HEK293T (cell line): ENCODE measurements around the gene CLCF1.

ENCODE experiments used
- CTBP1 ChIP-seq: fragments of 450-650 bp; IDR thresholded peaks from 2 replicates; pipeline ENCODE4 v1.6.1; 2016; ENCODE audit warnings: borderline replicate concordance
- FOXA1 ChIP-seq: fragments of 450-650 bp; IDR thresholded peaks from 2 replicates; pipeline ENCODE4 v1.6.1; 2016; ENCODE audit warnings: mild to moderate bottlenecking
- LEF1 ChIP-seq: fragments of 450-650 bp; IDR thresholded peaks from 2 replicates; pipeline ENCODE4 v1.6.1; 2017; ENCODE audit warnings: mild to moderate bottlenecking, borderline replicate concordance
- NFRKB ChIP-seq: fragments of 450-650 bp; IDR thresholded peaks from 2 replicates; pipeline ENCODE4 v1.6.1; 2016; ENCODE audit warnings: mild to moderate bottlenecking, moderate library complexity
- SP1 ChIP-seq: fragments of 450-650 bp; IDR thresholded peaks from 2 replicates; pipeline ENCODE4 v1.6.1; 2017
- TF ChIP-seq, protein P1 (sequence below): fragments of 450-650 bp; IDR thresholded peaks from 2 replicates; pipeline ENCODE4 v1.6.1; 2016

DNA sequence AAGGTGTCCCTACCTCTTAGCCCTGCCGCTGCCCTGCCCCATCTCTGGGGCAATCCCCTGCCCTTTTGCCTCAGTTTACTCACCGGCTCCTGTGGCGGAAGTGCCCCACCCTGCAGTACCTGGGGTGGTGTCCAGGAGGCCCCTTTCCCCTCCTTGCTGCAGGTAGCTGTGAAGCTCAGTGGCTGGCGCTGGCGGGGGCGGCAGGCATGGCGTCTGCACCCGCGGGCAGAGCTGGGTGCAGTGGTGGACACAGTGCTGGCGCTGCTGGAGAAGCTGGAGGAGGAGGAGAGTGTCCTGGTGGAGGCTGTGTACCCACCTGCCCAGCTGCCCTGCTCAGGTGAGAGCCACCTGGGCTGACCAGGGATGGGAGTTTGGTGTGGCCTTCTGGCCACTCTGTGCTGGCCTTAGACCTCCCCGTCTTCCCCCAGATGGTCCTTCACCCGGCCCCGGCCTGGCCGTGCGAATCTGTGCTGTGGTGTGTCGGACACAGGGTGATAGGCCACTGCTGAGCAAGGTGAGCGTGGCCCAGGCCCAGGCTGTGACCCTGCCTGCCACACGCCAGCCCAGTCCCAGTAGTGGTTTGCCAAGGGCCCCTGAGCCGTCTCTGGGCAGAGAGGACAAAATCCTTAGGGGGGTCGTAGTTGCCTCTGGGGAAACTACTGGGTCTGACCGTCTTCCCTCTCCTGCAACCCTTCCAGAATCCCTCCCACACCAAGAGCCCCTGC lies 46.1 kb upstream of the CLCF1 start:
- no peak for TF ChIP-seq LEF1
- TF ChIP-seq FOXA1: no peak
- no peak for TF ChIP-seq CTBP1
- no peak for TF ChIP-seq NFRKB
- no peak for TF ChIP-seq SP1
- TF ChIP-seq, protein P1, sequence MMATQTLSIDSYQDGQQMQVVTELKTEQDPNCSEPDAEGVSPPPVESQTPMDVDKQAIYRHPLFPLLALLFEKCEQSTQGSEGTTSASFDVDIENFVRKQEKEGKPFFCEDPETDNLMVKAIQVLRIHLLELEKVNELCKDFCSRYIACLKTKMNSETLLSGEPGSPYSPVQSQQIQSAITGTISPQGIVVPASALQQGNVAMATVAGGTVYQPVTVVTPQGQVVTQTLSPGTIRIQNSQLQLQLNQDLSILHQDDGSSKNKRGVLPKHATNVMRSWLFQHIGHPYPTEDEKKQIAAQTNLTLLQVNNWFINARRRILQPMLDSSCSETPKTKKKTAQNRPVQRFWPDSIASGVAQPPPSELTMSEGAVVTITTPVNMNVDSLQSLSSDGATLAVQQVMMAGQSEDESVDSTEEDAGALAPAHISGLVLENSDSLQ: no peak
